ENCODE data around the gene ROBO3.

- no peak for TF ChIP-seq PREB (CRISPR knock-in tag; IDR thresholded peaks at IDR 0.05; ENCODE audit: borderline replicate concordance)
- no peak for TF ChIP-seq MYBL2 (CRISPR knock-in tag; IDR thresholded peaks at IDR 0.05)
- TF ChIP-seq CTCF (IDR thresholded peaks at IDR 0.05), result no peak
- no peak for TF ChIP-seq SMAD3 (CRISPR knock-in tag; IDR thresholded peaks at IDR 0.05; ENCODE audit: borderline replicate concordance)
- no peak for TF ChIP-seq ELF4 (CRISPR knock-in tag; IDR thresholded peaks at IDR 0.05; ENCODE audit: low read depth)
- TF ChIP-seq ARID4B (CRISPR knock-in tag; IDR thresholded peaks at IDR 0.05; ENCODE audit: borderline replicate concordance), result no peak
- no peak for TF ChIP-seq ZNF416 (CRISPR knock-in tag; IDR thresholded peaks at IDR 0.05)
These were observed 43.1 kb upstream of the ROBO3 start for GRCh38 chr11:124821995-124822730.

Measured in WTC11 (cell line).